GM04503 (cell line): Measurements from ENCODE around the gene ATP6V0A1.
"Not testable (repeated sequence)": the region's sequence is repeated elsewhere in the genome, so short reads cannot be mapped to it uniquely, and the experiment has no call there.

ENCODE experiments used
- DNase-seq: peaks from one replicate; pipeline ENCODE4 v3.0.0-alpha.2; 2012; ENCODE audit warnings: low read depth

The ATP6V0A1 gene

GRCh38 chr17:42477173-42477572, 18.5 kb downstream of the ATP6V0A1 start:
- DNase-seq: no peak

GRCh38 chr17:42477824-42478223, 19.1 kb downstream of the ATP6V0A1 start:
- not testable (repeated sequence) for DNase-seq

GRCh38 chr17:42484304-42484703, 25.6 kb downstream of the ATP6V0A1 start:
- no peak for DNase-seq

- DNase-seq: no peak
Observed at GRCh38 chr17:42485680-42486079, 27.0 kb downstream of the ATP6V0A1 start.

GRCh38 chr17:42488032-42488431, 29.4 kb downstream of the ATP6V0A1 start:
- no peak for DNase-seq

- DNase-seq: no peak
Observed at GRCh38 chr17:42493319-42493718, 34.6 kb downstream of the ATP6V0A1 start.

GRCh38 chr17:42494673-42495072, 36.0 kb downstream of the ATP6V0A1 start:
- no peak for DNase-seq

- no peak for DNase-seq
Observed at GRCh38 chr17:42498828-42499227, 40.1 kb downstream of the ATP6V0A1 start.

- no peak for DNase-seq
Observed at GRCh38 chr17:42502091-42502490, 43.4 kb downstream of the ATP6V0A1 start.

GRCh38 chr17:42502926-42503325, 44.2 kb downstream of the ATP6V0A1 start:
- no peak for DNase-seq

- DNase-seq: no peak
Observed at GRCh38 chr17:42507671-42508070, 49.0 kb downstream of the ATP6V0A1 start.

- no peak for DNase-seq
Observed at GRCh38 chr17:42508426-42509165, 49.9 kb downstream of the ATP6V0A1 start.

GRCh38 chr17:42509409-42509808, 50.7 kb downstream of the ATP6V0A1 start:
- DNase-seq: no peak

- no peak for DNase-seq
Observed at GRCh38 chr17:42509841-42510240, 51.2 kb downstream of the ATP6V0A1 start.

GRCh38 chr17:42512246-42512645, 53.6 kb downstream of the ATP6V0A1 start:
- DNase-seq: no peak

- no peak for DNase-seq
Observed at GRCh38 chr17:42512733-42513251, 54.1 kb downstream of the ATP6V0A1 start.

- DNase-seq: no peak
Observed at GRCh38 chr17:42513686-42514085, 55.0 kb downstream of the ATP6V0A1 start.

GRCh38 chr17:42514279-42514678, 55.6 kb downstream of the ATP6V0A1 start:
- DNase-seq: no peak

- no peak for DNase-seq
Observed at GRCh38 chr17:42514867-42515266, 56.2 kb downstream of the ATP6V0A1 start.

GRCh38 chr17:42517516-42517915, 58.8 kb downstream of the ATP6V0A1 start:
- DNase-seq: peak; percentile 81

GRCh38 chr17:42518046-42518754, 59.5 kb downstream of the ATP6V0A1 start:
- DNase-seq: peak; percentile 94

GRCh38 chr17:42518755-42519545, 60.3 kb downstream of the ATP6V0A1 start:
- no peak for DNase-seq
